Neural progenitor cell (in vitro differentiated cells): Measurements from ENCODE around the gene SLC25A44. TPM values are rescaled to one million over a fixed set of nuclear protein-coding genes. Genes with fewer than 3 reads are reported as not detected.

ENCODE experiments used
- DNase-seq: peaks from one replicate; pipeline ENCODE4 v3.0.0-alpha.2; 2016; ENCODE audit warnings: low spot score
- H2AFZ ChIP-seq: fragments of 200-600 bp; sonication (generic); replicated peaks from 2 replicates; pipeline ENCODE4 v1.6.1; 2016; ENCODE audit warnings: antibody characterized with exemption
- H3F3A ChIP-seq: fragments of 200-600 bp; sonication (generic); 2 replicates; pipeline ENCODE4 v1.6.1; 2016; ENCODE audit warnings: antibody characterized with exemption, low read depth
- H3K27ac ChIP-seq: fragments of 200-600 bp; sonication (generic); 2 replicates; pipeline ENCODE4 v1.5.1; 2016; ENCODE audit warnings: mild to moderate bottlenecking
- H3K27me3 ChIP-seq: fragments of 200-600 bp; sonication (generic); 2 replicates; pipeline ENCODE4 v1.6.1; 2016; ENCODE audit warnings: mild to moderate bottlenecking, moderate library complexity
- H3K36me3 ChIP-seq: fragments of 200-600 bp; sonication (generic); 2 replicates; pipeline ENCODE4 v1.5.1; 2016
- H3K4me1 ChIP-seq: fragments of 200-600 bp; sonication (generic); 2 replicates; pipeline ENCODE4 v1.6.1; 2016; ENCODE audit warnings: mixed run types
- H3K4me2 ChIP-seq: fragments of 200-600 bp; sonication (generic); 2 replicates; pipeline ENCODE4 v1.6.1; 2016
- H3K4me3 ChIP-seq: fragments of 200-600 bp; sonication (generic); 2 replicates; pipeline ENCODE4 v1.5.1; 2016
- H3K79me2 ChIP-seq: fragments of 200-600 bp; sonication (generic); 2 replicates; pipeline ENCODE4 v1.6.1; 2016; ENCODE audit warnings: low read depth
- H3K9ac ChIP-seq: fragments of 200-600 bp; sonication (generic); 2 replicates; pipeline ENCODE4 v1.6.1; 2016
- H3K9me3 ChIP-seq: fragments of 200-600 bp; sonication (generic); 2 replicates; pipeline ENCODE4 v1.5.1; 2016; ENCODE audit warnings: low read depth
- H4K20me1 ChIP-seq: fragments of 200-600 bp; sonication (generic); 2 replicates; pipeline ENCODE4 v1.6.1; 2016; ENCODE audit warnings: low read depth
- H3K27ac Mint-ChIP-seq: 3 replicates; pipeline ENCODE4 v1.8.0; 2021; ENCODE audit warnings: mixed read lengths
- H3K27me3 Mint-ChIP-seq: 2 replicates; pipeline ENCODE4 v1.8.0; 2022; ENCODE audit warnings: low read depth, mild to moderate bottlenecking, inconsistent platforms, moderate library complexity, mixed read lengths; ENCODE audit not compliant: insufficient read depth
- H3K36me3 Mint-ChIP-seq: 3 replicates; pipeline ENCODE4 v1.8.0; 2021; ENCODE audit warnings: mixed read lengths
- H3K4me1 Mint-ChIP-seq: 3 replicates; pipeline ENCODE4 v1.8.0; 2021; ENCODE audit warnings: mixed read lengths
- H3K4me3 Mint-ChIP-seq: 3 replicates; pipeline ENCODE4 v1.8.0; 2021; ENCODE audit warnings: mild to moderate bottlenecking, moderate library complexity, mixed read lengths
- H3K9me3 Mint-ChIP-seq: 3 replicates; pipeline ENCODE4 v1.8.0; 2020; ENCODE audit warnings: mixed read lengths
- EZH2 ChIP-seq: fragments of 200-600 bp; sonication (generic); IDR thresholded peaks from 2 replicates; pipeline ENCODE4 v1.6.1; 2017; ENCODE audit warnings: antibody characterized with exemption, mild to moderate bottlenecking, moderate library complexity
- EZH2phosphoT487 ChIP-seq: fragments of 200-600 bp; sonication (generic); IDR thresholded peaks from 2 replicates; pipeline ENCODE4 v1.6.1; 2017; ENCODE audit warnings: antibody characterized with exemption
- total RNA-seq: library from RNA; depleted of rRNA; stranded (reverse); fragments of >200 nt; gene quantifications from 2 replicates; pipeline ENCODE4 v1.2.3, GENCODE V29; 2015; ENCODE audit warnings: low replicate concordance
- TF ChIP-seq, protein P1 (sequence below): fragments of 200-600 bp; sonication (generic); IDR thresholded peaks from 2 replicates; pipeline ENCODE4 v1.5.1; 2017; ENCODE audit warnings: antibody characterized with exemption, mild to moderate bottlenecking

Gene SLC25A44
- total RNA-seq, 1 donor from 2014 or later: 4.6 TPM

DNA sequence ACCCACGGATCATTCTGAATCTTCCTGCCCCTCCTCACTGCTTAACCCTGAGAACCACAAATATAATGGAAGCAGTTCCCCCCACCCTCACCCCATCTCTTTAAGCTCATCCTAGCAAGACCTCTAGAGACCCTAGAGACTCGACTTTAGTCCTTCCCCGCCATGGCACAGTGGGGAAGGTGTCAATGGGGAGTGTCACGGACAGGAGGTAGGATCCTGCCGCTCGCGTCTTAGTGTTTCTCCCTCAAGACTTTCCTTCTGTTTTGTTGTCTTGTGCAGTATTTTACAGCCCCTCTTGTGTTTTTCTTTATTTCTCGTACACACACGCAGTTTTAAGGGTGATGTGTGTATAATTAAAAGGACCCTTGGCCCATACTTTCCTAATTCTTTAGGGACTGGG lies 18.2 kb downstream of the SLC25A44 start:
- Histone ChIP-seq H3K9ac (peak overlapping the region; percentile 92), H3K9me3 (no peaks in the 10 kb centered on the region), H3F3A (peaks cover 6% of the 10 kb centered on the region), H3K79me2 (peaks cover 32% of the 10 kb centered on the region), H3K36me3 (no peaks in the 10 kb centered on the region), H3K4me3 (peak overlapping the region; percentile 82), H3K4me2 (peak overlapping the region; percentile 93), H4K20me1 (peaks cover 9% of the 10 kb centered on the region), H3K4me1 (peaks cover 10% of the 10 kb centered on the region), H3K27ac (peak overlapping the region; percentile 19), H3K27me3 (no peaks in the 10 kb centered on the region), H2AFZ (no peak overlapping the region)
- TF ChIP-seq EZH2phosphoT487 (no peak), EZH2 (no peak)
- TF ChIP-seq, protein P1, sequence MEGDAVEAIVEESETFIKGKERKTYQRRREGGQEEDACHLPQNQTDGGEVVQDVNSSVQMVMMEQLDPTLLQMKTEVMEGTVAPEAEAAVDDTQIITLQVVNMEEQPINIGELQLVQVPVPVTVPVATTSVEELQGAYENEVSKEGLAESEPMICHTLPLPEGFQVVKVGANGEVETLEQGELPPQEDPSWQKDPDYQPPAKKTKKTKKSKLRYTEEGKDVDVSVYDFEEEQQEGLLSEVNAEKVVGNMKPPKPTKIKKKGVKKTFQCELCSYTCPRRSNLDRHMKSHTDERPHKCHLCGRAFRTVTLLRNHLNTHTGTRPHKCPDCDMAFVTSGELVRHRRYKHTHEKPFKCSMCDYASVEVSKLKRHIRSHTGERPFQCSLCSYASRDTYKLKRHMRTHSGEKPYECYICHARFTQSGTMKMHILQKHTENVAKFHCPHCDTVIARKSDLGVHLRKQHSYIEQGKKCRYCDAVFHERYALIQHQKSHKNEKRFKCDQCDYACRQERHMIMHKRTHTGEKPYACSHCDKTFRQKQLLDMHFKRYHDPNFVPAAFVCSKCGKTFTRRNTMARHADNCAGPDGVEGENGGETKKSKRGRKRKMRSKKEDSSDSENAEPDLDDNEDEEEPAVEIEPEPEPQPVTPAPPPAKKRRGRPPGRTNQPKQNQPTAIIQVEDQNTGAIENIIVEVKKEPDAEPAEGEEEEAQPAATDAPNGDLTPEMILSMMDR: no peak
- peaks cover 7% of the 10 kb centered on the region for H3K36me3 Mint-ChIP-seq
- H3K27me3 Mint-ChIP-seq: peaks cover 2% of the 10 kb centered on the region
- peaks cover 12% of the 10 kb centered on the region for H3K4me1 Mint-ChIP-seq
- H3K27ac Mint-ChIP-seq: peak overlapping the region; percentile 98
- H3K9me3 Mint-ChIP-seq: no peaks in the 10 kb centered on the region
- H3K4me3 Mint-ChIP-seq: peak overlapping the region; percentile 94
- DNase-seq: no peak

GRCh38 chr1:156212833-156213643 lies 19.1 kb downstream of the SLC25A44 start, which contains the start of gene PMF1:
Gene PMF1, plus strand, starts transcription at chr1:156213007. Its CDS starts 9 bp downstream, at chr1:156213016.
- H2AFZ ChIP-seq: peak within 1 kb of the TSS; percentile 98
- TF ChIP-seq, protein P1: no peak
- no peak for TF ChIP-seq EZH2
- TF ChIP-seq EZH2phosphoT487: no peak
- Mint-ChIP-seq H3K4me1 (peaks cover 12% of the 10 kb centered on the region), H3K4me3 (peak within 1 kb of the TSS; percentile 94), H3K9me3 (no peaks in the 10 kb centered on the region), H3K27ac (peak within 1 kb of the TSS; percentile 98), H3K36me3 (peaks cover 7% of the 10 kb centered on the region), H3K27me3 (peaks cover 2% of the 10 kb centered on the region)
- peaks cover 6% of the 10 kb centered on the region for H3F3A ChIP-seq
- peak within 1 kb of the TSS; percentile 97 for H3K27ac ChIP-seq
- H3K4me3 ChIP-seq: peak within 1 kb of the TSS; percentile 82
- peaks cover 9% of the 10 kb centered on the region for H4K20me1 ChIP-seq
- peaks cover 10% of the 10 kb centered on the region for H3K4me1 ChIP-seq
- H3K4me2 ChIP-seq: peak within 1 kb of the TSS; percentile 93
- H3K79me2 ChIP-seq: peaks cover 40% of the 10 kb centered on the region
- H3K9ac ChIP-seq: peak within 1 kb of the TSS; percentile 92
- no peaks in the 10 kb centered on the region for H3K36me3 ChIP-seq
- no peaks in the 10 kb centered on the region for H3K27me3 ChIP-seq
- H3K9me3 ChIP-seq: no peaks in the 10 kb centered on the region
- peak; percentile 97 for DNase-seq

DNA sequence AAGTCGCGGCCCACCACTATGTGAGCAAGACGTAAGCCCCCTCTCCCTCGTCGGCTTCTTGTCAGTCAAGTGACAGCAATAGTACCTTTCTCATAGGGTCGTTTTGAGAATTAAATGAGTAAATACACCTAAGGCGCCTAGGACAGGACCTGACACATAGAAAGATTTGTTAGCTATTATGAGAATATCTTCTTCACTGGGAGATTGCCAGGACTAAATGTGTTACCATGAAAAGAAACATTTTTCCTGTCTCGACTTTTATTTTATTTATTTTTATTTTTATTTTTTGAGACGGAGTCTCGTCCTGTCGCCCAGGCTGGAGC lies 19.7 kb downstream of the SLC25A44 start:
- Histone ChIP-seq H3K36me3 (no peaks in the 10 kb centered on the region), H3K79me2 (peaks cover 46% of the 10 kb centered on the region), H3K4me3 (peak overlapping the region; percentile 82), H3F3A (peaks cover 6% of the 10 kb centered on the region), H3K27ac (peak overlapping the region; percentile 97), H2AFZ (peak overlapping the region; percentile 98), H3K4me2 (peak overlapping the region; percentile 93), H3K9me3 (no peaks in the 10 kb centered on the region), H3K27me3 (no peaks in the 10 kb centered on the region), H4K20me1 (peaks cover 9% of the 10 kb centered on the region), H3K4me1 (peaks cover 10% of the 10 kb centered on the region), H3K9ac (peak overlapping the region; percentile 92)
- peaks cover 2% of the 10 kb centered on the region for H3K27me3 Mint-ChIP-seq
- peak overlapping the region; percentile 94 for H3K4me3 Mint-ChIP-seq
- peak overlapping the region; percentile 98 for H3K27ac Mint-ChIP-seq
- peaks cover 12% of the 10 kb centered on the region for H3K4me1 Mint-ChIP-seq
- TF ChIP-seq EZH2: no peak
- TF ChIP-seq, protein P1: no peak
- no peak for DNase-seq
- H3K9me3 Mint-ChIP-seq: no peaks in the 10 kb centered on the region
- peaks cover 6% of the 10 kb centered on the region for H3K36me3 Mint-ChIP-seq
